GM10847 (cell line): ENCODE measurements around the gene SPIB.

Source experiments
- POLR2A ChIP-seq: IDR thresholded peaks from 2 replicates; pipeline ENCODE4 v1.6.1; 2011; ENCODE audit not compliant: insufficient read length; ENCODE audit errors: extremely low read depth

Gene SPIB

GRCh38 chr19:50409347-50409746 is 9.4 kb upstream of the SPIB start:
- TF ChIP-seq POLR2A, result no peak

GRCh38 chr19:50410109-50410508 is 8.6 kb upstream of the SPIB start:
- no peak for TF ChIP-seq POLR2A

- TF ChIP-seq POLR2A, result no peak
These were observed 6.3 kb upstream of the SPIB start for GRCh38 chr19:50412419-50412818.

- TF ChIP-seq POLR2A, result no peak
These were observed 5.6 kb upstream of the SPIB start for GRCh38 chr19:50413096-50413495.

- TF ChIP-seq POLR2A, result no peak
These were observed 5.2 kb upstream of the SPIB start for GRCh38 chr19:50413531-50413930.

- no peak for TF ChIP-seq POLR2A
These were observed 3.7 kb upstream of the SPIB start for GRCh38 chr19:50414864-50415660.

GRCh38 chr19:50415661-50416033 is 3.1 kb upstream of the SPIB start:
- TF ChIP-seq POLR2A, result peak; percentile 48

GRCh38 chr19:50416034-50416977 is 2.4 kb upstream of the SPIB start:
- no peak for TF ChIP-seq POLR2A

- TF ChIP-seq POLR2A, result no peak
These were observed 1.3 kb upstream of the SPIB start for GRCh38 chr19:50417111-50418081.

GRCh38 chr19:50419022-50419579 is 363 bp downstream of the SPIB start:
- TF ChIP-seq POLR2A, result no peak

- TF ChIP-seq POLR2A, result peak; percentile 58
These were observed 870 bp downstream of the SPIB start for GRCh38 chr19:50419580-50420035.

- TF ChIP-seq POLR2A, result no peak
These were observed 1.4 kb downstream of the SPIB start for GRCh38 chr19:50420127-50420526.

GRCh38 chr19:50420808-50421207 is 2.1 kb downstream of the SPIB start:
- TF ChIP-seq POLR2A, result no peak
